WERI-Rb-1 (cell line): Measurements from ENCODE around the gene HERC2.
"Not testable (repeated sequence)": the region's sequence is repeated elsewhere in the genome, so short reads cannot be mapped to it uniquely, and the experiment has no call there.

ENCODE experiments used
- DNase-seq: peaks from one replicate; pipeline ENCODE4 v3.0.0-alpha.2; 2020
- H3K27ac ChIP-seq: fragments of 250-450 bp; sonication (Bioruptor Pico); 2 replicates; pipeline ENCODE4 v1.5.1; 2020; ENCODE audit warnings: mild to moderate bottlenecking, moderate library complexity
- H3K27me3 ChIP-seq: fragments of 250-450 bp; sonication (Bioruptor Pico); 2 replicates; pipeline ENCODE4 v1.5.1; 2021; ENCODE audit warnings: mild to moderate bottlenecking, low read depth, moderate library complexity; ENCODE audit not compliant: insufficient read depth, severe bottlenecking
- H3K36me3 ChIP-seq: fragments of 250-450 bp; sonication (Bioruptor Pico); 2 replicates; pipeline ENCODE4 v1.5.1; 2020; ENCODE audit warnings: mild to moderate bottlenecking, moderate library complexity
- H3K4me3 ChIP-seq: 2 replicates; pipeline ENCODE4 v1.5.1; 2011; ENCODE audit warnings: low read depth, mild to moderate bottlenecking, control low read depth, low read length
- H3K9me3 ChIP-seq: fragments of 250-450 bp; sonication (Bioruptor Pico); 2 replicates; pipeline ENCODE4 v1.5.1; 2021; ENCODE audit warnings: mild to moderate bottlenecking, moderate library complexity; ENCODE audit not compliant: severe bottlenecking
- CTCF ChIP-seq: IDR thresholded peaks from 2 replicates; pipeline ENCODE4 v1.5.1; 2011; ENCODE audit warnings: low read depth, mild to moderate bottlenecking, control low read depth, inconsistent platforms, low read length

The HERC2 gene

DNA sequence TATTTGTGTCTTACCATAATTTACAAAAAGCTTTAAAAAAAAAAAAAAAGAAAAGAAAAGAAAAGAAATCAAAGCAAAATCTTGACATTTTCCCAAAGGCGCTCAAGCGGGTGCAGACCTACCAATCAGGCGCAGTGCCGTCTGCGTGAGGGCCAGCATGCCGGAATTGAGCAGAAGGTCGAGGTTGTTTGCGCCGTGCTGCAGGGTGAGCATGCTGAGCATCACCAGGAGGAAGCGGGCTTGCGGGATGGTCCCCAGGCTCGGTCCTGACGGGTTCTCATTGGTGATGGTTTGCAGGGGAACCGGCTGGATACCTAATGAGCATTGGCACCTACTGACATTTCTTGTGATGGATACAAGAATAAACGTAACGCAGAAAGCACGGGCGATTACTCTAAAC is 93.9 kb downstream of the HERC2 start:
- no peak overlapping the region for H3K4me3 ChIP-seq
- no peaks in the 10 kb centered on the region for H3K9me3 ChIP-seq
- peaks cover 8% of the 10 kb centered on the region for H3K36me3 ChIP-seq
- DNase-seq, result no peak
- no peak for TF ChIP-seq CTCF
- H3K27me3 ChIP-seq, result no peaks in the 10 kb centered on the region
- no peak overlapping the region for H3K27ac ChIP-seq

DNA sequence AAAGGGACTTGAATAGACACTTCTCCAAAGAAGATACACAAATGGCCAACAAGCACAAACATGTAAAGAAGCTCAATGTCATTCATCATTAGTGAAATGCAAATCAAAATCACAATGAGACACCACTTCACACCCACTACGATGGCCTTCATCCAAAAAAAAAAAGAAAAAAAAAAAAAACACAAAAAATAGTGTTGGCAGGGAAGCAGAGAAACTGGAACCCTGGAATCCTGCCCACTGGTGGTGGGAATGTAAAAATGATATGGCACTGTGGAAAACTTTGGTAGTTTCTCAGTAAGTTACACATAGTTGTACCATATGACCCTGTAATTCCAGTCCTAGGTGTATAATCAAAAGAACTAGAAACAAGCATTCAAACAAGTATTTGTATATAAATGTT is 94.7 kb downstream of the HERC2 start:
- not testable (repeated sequence) for H3K27ac ChIP-seq, H3K9me3 ChIP-seq, DNase-seq, H3K36me3 ChIP-seq, H3K4me3 ChIP-seq, H3K27me3 ChIP-seq

DNA sequence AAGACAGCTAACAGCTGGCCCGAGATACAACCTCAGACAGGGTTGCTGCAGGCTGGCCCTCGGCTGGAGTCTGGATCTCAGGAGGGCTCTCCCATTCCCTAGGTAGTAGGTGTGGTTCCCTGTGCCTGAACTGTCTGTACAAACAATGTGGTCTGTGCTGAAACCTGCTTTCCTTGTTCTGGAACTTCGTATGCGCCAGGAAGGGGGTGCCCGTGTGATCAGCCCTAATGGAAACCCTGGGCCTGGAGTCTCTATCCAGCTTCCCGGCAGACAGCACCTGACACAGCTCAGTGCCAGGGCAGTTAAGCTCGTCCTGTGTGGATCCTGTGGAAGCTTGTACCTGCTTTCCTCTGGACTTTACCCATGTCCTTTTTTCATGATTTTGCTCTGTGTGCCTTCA is 99.4 kb downstream of the HERC2 start:
- not testable (repeated sequence) for H3K4me3 ChIP-seq, H3K27me3 ChIP-seq, DNase-seq

DNA sequence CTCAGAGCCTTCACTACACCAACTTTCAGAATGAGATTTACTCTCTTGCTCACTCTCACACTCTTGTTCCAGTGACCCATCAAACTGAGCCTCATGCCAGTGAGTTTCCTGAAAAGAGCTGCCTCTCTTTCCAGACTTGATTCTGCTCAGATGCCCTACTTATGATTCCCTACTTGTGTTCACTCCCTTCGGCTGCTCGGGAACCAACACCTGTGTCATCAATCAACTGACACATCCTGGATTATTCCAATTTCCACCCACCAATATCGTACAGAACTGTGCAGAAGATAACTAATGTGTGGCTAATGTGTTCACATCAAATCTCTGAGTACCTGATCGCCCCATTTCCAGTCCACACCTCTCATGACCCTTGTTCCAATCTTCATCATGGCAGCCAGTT is 100.3 kb downstream of the HERC2 start:
- not testable (repeated sequence) for DNase-seq, H3K4me3 ChIP-seq, H3K27ac ChIP-seq, H3K27me3 ChIP-seq, H3K9me3 ChIP-seq
- H3K36me3 ChIP-seq, result peaks cover 14% of the 10 kb centered on the region

More for the DNA sequence above, 99.4 kb downstream of the HERC2 start:
- H3K27ac ChIP-seq, H3K9me3 ChIP-seq: not testable (repeated sequence)
- H3K36me3 ChIP-seq, result peaks cover 18% of the 10 kb centered on the region

GRCh38 chr15:28219116-28219515 is 102.9 kb downstream of the HERC2 start:
- H3K27me3 ChIP-seq, result no peaks in the 10 kb centered on the region
- H3K36me3 ChIP-seq, result peaks cover 12% of the 10 kb centered on the region
- no peaks in the 10 kb centered on the region for H3K9me3 ChIP-seq
- H3K27ac ChIP-seq, result no peak overlapping the region
- no peak for DNase-seq
- no peak for TF ChIP-seq CTCF
- H3K4me3 ChIP-seq, result no peak overlapping the region

- not testable (repeated sequence) for H3K27me3 ChIP-seq, H3K4me3 ChIP-seq, H3K9me3 ChIP-seq, DNase-seq, H3K27ac ChIP-seq
- peaks cover 12% of the 10 kb centered on the region for H3K36me3 ChIP-seq
These were observed 104.9 kb downstream of the HERC2 start for GRCh38 chr15:28216946-28217546.

- H3K9me3 ChIP-seq, H3K27me3 ChIP-seq, H3K4me3 ChIP-seq, DNase-seq, H3K27ac ChIP-seq: not testable (repeated sequence)
- peaks cover 15% of the 10 kb centered on the region for H3K36me3 ChIP-seq
These were observed 106.5 kb downstream of the HERC2 start for GRCh38 chr15:28215521-28215920.

DNA sequence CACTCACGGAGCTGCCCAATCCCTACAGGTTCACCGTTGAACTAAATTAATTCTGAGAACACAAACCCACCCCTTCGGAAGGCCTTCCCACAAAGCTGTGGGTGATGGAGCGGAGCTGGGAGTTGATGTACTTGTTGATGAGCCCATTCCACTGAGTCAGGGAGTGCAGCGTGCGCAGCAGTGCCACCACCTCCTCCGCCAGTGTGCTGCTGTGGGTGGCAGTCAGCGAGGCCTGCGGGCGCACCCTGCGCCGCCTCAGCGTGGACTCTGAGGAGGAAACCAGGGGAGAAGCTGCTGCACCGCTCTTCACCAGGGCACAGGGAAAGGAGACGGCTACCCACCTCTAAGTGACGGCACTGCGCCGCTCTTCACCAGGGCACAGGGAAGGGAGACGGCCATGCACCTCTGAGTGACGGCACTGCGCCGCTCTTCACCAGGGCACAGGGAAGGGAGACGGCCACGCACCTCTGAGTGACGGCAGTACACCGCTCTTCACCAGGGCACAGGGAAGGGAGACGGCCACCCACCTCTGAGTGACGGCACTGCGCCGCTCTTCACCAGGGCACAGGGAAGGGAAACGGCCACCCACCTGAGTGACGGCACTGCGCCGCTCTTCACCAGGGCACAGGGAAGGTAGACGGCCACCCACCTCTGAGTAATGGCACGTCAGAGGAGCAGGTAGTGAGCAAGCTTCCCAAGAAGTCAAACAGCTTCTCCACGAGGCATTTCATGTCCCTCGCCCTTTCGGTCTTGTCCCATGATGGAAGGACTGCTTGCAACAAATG is 107.8 kb downstream of the HERC2 start:
- H3K36me3 ChIP-seq, DNase-seq, H3K27me3 ChIP-seq, H3K27ac ChIP-seq, H3K9me3 ChIP-seq, H3K4me3 ChIP-seq: not testable (repeated sequence)

DNA sequence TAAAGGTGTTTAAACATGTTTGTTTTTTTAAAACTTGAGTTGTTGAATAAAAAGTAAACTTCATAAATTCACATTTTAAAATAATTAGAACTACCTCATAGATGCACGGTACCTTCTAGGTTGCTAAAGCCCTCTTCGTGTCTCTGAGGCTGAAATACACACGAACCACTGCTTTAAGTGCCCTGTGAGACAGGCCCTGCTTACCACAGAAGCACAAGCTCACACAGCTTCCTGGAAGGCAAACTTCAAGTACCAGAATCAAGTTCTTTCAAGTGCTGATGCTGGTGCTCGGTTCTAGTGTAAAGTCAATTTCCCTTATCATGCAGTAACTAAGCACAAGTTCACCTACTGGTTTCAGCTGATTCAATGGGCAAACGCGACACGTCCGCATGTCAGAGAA is 108.6 kb downstream of the HERC2 start:
- H3K27me3 ChIP-seq, result not testable (repeated sequence)

More for the DNA sequence above, 108.6 kb downstream of the HERC2 start:
- not testable (repeated sequence) for H3K36me3 ChIP-seq, H3K4me3 ChIP-seq, DNase-seq, H3K27ac ChIP-seq, H3K9me3 ChIP-seq
